NT2/D1 (cell line): Measurements from ENCODE around the gene PZP.

Experiments
- SUZ12 ChIP-seq: IDR thresholded peaks from 2 replicates; pipeline ENCODE4 v1.6.1; 2011; ENCODE audit not compliant: insufficient read length, insufficient read depth; ENCODE audit errors: extremely low read depth
- ZNF274 ChIP-seq: IDR thresholded peaks from 2 replicates; pipeline ENCODE4 v1.6.1; 2011; ENCODE audit warnings: mild to moderate bottlenecking, low read depth, low read length

DNA sequence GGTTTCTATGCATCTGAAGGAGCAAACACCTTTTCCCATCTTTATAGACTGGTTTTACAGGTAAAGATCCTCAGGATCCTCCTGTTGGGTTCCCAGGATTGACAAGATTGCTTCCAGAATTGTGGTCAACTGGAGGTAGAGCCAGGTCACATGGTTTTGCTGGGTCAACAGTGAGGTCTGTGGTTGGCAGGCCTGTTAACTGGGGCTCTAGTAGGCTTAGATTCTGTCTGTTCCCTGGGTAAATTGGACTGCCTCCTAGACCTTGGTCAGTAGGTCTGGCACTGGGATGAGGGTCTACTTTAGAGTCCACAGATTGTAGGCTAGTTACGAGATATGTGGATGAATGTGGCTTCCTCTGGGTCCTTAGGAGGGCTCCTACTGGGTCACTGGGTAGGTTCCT, 3.5 kb upstream of the PZP start:
- TF ChIP-seq ZNF274 (no peak), SUZ12 (no peak)
